HCT116 (cell line): ENCODE results near the gene ZNF497. TPM values are rescaled to one million over a fixed set of nuclear protein-coding genes. Genes with fewer than 3 reads are reported as not detected.

Source experiments
- ATAC-seq: fragments of 200-7000 bp; cut with Tn5 transposase; 2 replicates; pipeline ENCODE4 v1.9.1; 2020; ENCODE audit warnings: mild to moderate bottlenecking, moderate library complexity
- BruUV-seq: library from RNA; stranded (reverse); fragments of 400-500 nt; replicated peaks from 2 replicates; lab custom pipeline; 2021; lab: Mats Ljungman, UMichigan
- CTCF ChIA-PET: fragments of 300-600 bp; sonication (Branson Sonifier 250); formaldehyde crosslinking; loops from one replicate; lab custom pipeline; 2021; ENCODE audit warnings: antibody characterized with exemption; lab: Charles Lee
- POLR2A ChIA-PET: fragments of 300-600, 350-600 bp; sonication (Branson Sonifier 250); formaldehyde crosslinking; loops from one replicate; lab custom pipeline; 2021; ENCODE audit warnings: antibody characterized with exemption; lab: Charles Lee
- RAD21 ChIA-PET, 2 experiments: fragments of 300-600 bp; sonication (Branson Sonifier 250); formaldehyde crosslinking; loops; one replicate each; lab custom pipeline; 2023; ENCODE audit warnings: low total read pairs in 2 of 2; ENCODE audit not compliant: uncharacterized antibody in 2 of 2, unreplicated experiment in 2 of 2, low non-redundant PET in 1 of 2; lab: Charles Lee
- DNase-seq: peaks from one replicate; pipeline ENCODE4 v3.0.0-alpha.2; 2010; ENCODE audit warnings: low read depth, low spot score
- H2AFZ ChIP-seq: fragments of 200-600 bp; shearing (Covaris generic), sonication (generic); 2 replicates; pipeline ENCODE4 v1.6.1; 2017; ENCODE audit warnings: low read depth, mixed run types, mixed read lengths, antibody characterized with exemption, low read length; ENCODE audit not compliant: poor library complexity, severe bottlenecking
- H3K27ac ChIP-seq: 2 replicates; pipeline ENCODE4 v1.5.1; 2012; ENCODE audit warnings: low read depth, low read length
- H3K27me3 ChIP-seq: fragments of 200-600 bp; sonication (generic); 2 replicates; pipeline ENCODE4 v1.6.1; 2016; ENCODE audit warnings: mixed run types, low read length, mixed read lengths; ENCODE audit not compliant: insufficient read depth
- H3K36me3 ChIP-seq, 2 experiments: fragments of 200-500 bp in 1 of 2; fragments of 200-600 bp in 1 of 2; sonication (Bioruptor generic) in 1 of 2; sonication (generic) in 1 of 2; 2 replicates each; pipeline versions ENCODE4 v1.5.1 to v1.6.1; 2014 to 2016; ENCODE audit warnings: low read length in 2 of 2, inconsistent platforms in 1 of 2, mixed read lengths in 1 of 2, mixed run types in 1 of 2; ENCODE audit not compliant: insufficient read depth in 2 of 2, control insufficient read depth in 1 of 2
- H3K4me1 ChIP-seq, 2 experiments: fragments of 200-600 bp in 1 of 2; sonication (generic) in 1 of 2; 2 replicates each; pipeline versions ENCODE4 v1.5.1 to v1.6.1; 2012 to 2017; ENCODE audit warnings: low read length in 2 of 2, inconsistent platforms in 1 of 2, mild to moderate bottlenecking in 1 of 2, mixed read lengths in 1 of 2, mixed run types in 1 of 2, moderate library complexity in 1 of 2; ENCODE audit not compliant: insufficient read depth in 2 of 2, control insufficient read depth in 1 of 2
- H3K4me2 ChIP-seq: fragments of 200-600 bp; sonication (generic); 2 replicates; pipeline ENCODE4 v1.6.1; 2017; ENCODE audit warnings: mixed run types, low read length, mixed read lengths
- H3K4me3 ChIP-seq, 2 experiments: fragments of 200-600 bp in 1 of 2; sonication (generic) in 1 of 2; replicated peaks in 1 of 2; 2 replicates each; pipeline ENCODE4 v1.5.1; 2011 to 2016; ENCODE audit warnings: low read length in 2 of 2, control low read depth in 1 of 2, low read depth in 1 of 2, mild to moderate bottlenecking in 1 of 2, mixed read lengths in 1 of 2, mixed run types in 1 of 2
- H3K79me2 ChIP-seq: fragments of 200-600 bp; sonication (generic); 2 replicates; pipeline ENCODE4 v1.6.1; 2017; ENCODE audit warnings: mild to moderate bottlenecking, mixed run types, low read length, moderate library complexity, mixed read lengths; ENCODE audit not compliant: insufficient read depth
- H3K9ac ChIP-seq: fragments of 200-600 bp; sonication (generic); 2 replicates; pipeline ENCODE4 v1.6.1; 2016; ENCODE audit warnings: low read length, mixed read lengths
- H3K9me2 ChIP-seq: fragments of 200-600 bp; sonication (generic), shearing (Covaris generic); 2 replicates; pipeline ENCODE4 v1.6.1; 2017; ENCODE audit warnings: mixed run types, mild to moderate bottlenecking, moderate library complexity; ENCODE audit not compliant: insufficient read depth
- H3K9me3 ChIP-seq, 2 experiments: fragments of 200-500 bp in 1 of 2; fragments of 200-600 bp in 1 of 2; sonication (Bioruptor generic) in 1 of 2; sonication (generic) in 1 of 2; 2 replicates each; pipeline ENCODE4 v1.6.1; 2014 to 2017; ENCODE audit warnings: low read length in 2 of 2, mixed read lengths in 2 of 2, inconsistent platforms in 1 of 2, low read depth in 1 of 2, mild to moderate bottlenecking in 1 of 2, mixed run types in 1 of 2, moderate library complexity in 1 of 2; ENCODE audit not compliant: control insufficient read depth in 1 of 2, insufficient read depth in 1 of 2
- H4K20me1 ChIP-seq: fragments of 200-600 bp; sonication (generic), shearing (Covaris generic); 2 replicates; pipeline ENCODE4 v1.6.1; 2017; ENCODE audit warnings: mixed run types, mild to moderate bottlenecking, moderate library complexity; ENCODE audit not compliant: insufficient read depth
- CEBPB ChIP-seq: IDR thresholded peaks from 2 replicates; pipeline ENCODE4 v1.6.1; 2012; ENCODE audit warnings: low read depth
- ELF1 ChIP-seq: IDR thresholded peaks from 2 replicates; pipeline ENCODE4 v1.6.1; 2012; ENCODE audit warnings: low read depth, borderline replicate concordance
- FOSL1 ChIP-seq: IDR thresholded peaks from 2 replicates; pipeline ENCODE4 v1.6.1; 2012; ENCODE audit warnings: low read depth
- JUND ChIP-seq: IDR thresholded peaks from 2 replicates; pipeline ENCODE4 v1.6.1; 2012
- POLR2AphosphoS5 ChIP-seq: IDR thresholded peaks from 2 replicates; pipeline ENCODE4 v1.6.1; 2011; ENCODE audit warnings: mild to moderate bottlenecking, low read depth, low read length, moderate library complexity
- ZFX ChIP-seq: fragments of 450-650 bp; IDR thresholded peaks from 2 replicates; pipeline ENCODE4 v1.6.1; 2017
- intact Hi-C: fragments of 100-400 bp; cut with micrococcal nuclease; formaldehyde crosslinking; loops from 2 replicates; pipeline ENCODE4 v1.10.0; 2022
- total RNA-seq: library from RNA; stranded (reverse); gene quantifications from one replicate; pipeline ENCODE4 v1.2.1, GENCODE V29; 2021; ENCODE audit not compliant: unreplicated experiment
- TF ChIP-seq, protein P1 (sequence below): IDR thresholded peaks from 2 replicates; pipeline ENCODE4 v1.6.1; 2011; ENCODE audit warnings: mild to moderate bottlenecking, low read length, moderate library complexity; ENCODE audit not compliant: insufficient replicate concordance; ENCODE audit errors: extremely low read depth
- TF ChIP-seq, protein P2 (sequence below): IDR thresholded peaks from 2 replicates; pipeline ENCODE4 v1.6.1; 2012; ENCODE audit warnings: low read depth
- TF ChIP-seq, protein P3 (sequence below), 3 experiments: fragments of 200-600 bp in 1 of 3; sonication (generic) in 1 of 3; IDR thresholded peaks in 2 of 3; conservative IDR thresholded peaks in 1 of 3; 2 replicates each; pipeline ENCODE4 v1.5.1; 2012 to 2017; ENCODE audit warnings: low read depth in 2 of 3, low read length in 2 of 3, antibody characterized with exemption in 1 of 3, borderline replicate concordance in 1 of 3, control low read depth in 1 of 3, mild to moderate bottlenecking in 1 of 3, mixed read lengths in 1 of 3, mixed run types in 1 of 3, moderate library complexity in 1 of 3; ENCODE audit not compliant: insufficient read depth in 1 of 3

The ZNF497 gene
- total RNA-seq, 1 experiment from 2014 or later = 5.1 TPM

DNA sequence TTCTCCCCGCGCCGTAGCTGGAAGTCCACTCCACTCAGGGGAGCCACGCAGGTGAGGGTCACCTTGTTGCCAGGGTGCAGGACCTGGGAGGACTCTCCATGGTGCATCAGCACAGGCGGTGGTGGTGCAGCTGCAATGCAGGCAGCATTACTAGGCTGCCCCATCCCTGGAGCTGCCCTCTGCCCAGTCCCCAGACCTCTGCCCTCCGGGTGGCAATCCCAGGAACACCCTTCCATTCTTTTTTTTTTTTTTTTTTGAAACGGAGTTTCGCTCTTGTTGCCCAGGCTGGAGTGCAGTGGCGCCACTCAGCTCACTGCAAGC is 11.0 kb downstream of the ZNF497 start:
- POLR2A ChIA-PET = interaction anchor here (1.4 kb wide), 1 partner anchor 11 kb away, joined by 7 read pairs; the partner anchor contains the start of gene ZNF497
- intact Hi-C loops = no loop called here
- ATAC-seq = no peak
- BruUV-seq = no TSS peak
- Histone ChIP-seq H3K79me2 (no peaks in the 10 kb centered on the region), H3K9me3 (no peaks in the 10 kb centered on the region), H3K9me2 (no peaks in the 10 kb centered on the region), H3K27me3 (no peaks in the 10 kb centered on the region), H2AFZ (no peak overlapping the region), H3K27ac (no peak overlapping the region), H3K36me3 (no peaks in the 10 kb centered on the region), H3K9ac (no peak overlapping the region), H3K4me1 (no peaks in the 10 kb centered on the region), H4K20me1 (no peaks in the 10 kb centered on the region), H3K4me3 (no peak overlapping the region), H3K4me2 (no peak overlapping the region)
- DNase-seq = no peak
- CTCF ChIA-PET = no interaction called here
- no peak for TF ChIP-seq POLR2AphosphoS5
- no peak for TF ChIP-seq ELF1
- no peak for TF ChIP-seq JUND
- TF ChIP-seq, protein P1, sequence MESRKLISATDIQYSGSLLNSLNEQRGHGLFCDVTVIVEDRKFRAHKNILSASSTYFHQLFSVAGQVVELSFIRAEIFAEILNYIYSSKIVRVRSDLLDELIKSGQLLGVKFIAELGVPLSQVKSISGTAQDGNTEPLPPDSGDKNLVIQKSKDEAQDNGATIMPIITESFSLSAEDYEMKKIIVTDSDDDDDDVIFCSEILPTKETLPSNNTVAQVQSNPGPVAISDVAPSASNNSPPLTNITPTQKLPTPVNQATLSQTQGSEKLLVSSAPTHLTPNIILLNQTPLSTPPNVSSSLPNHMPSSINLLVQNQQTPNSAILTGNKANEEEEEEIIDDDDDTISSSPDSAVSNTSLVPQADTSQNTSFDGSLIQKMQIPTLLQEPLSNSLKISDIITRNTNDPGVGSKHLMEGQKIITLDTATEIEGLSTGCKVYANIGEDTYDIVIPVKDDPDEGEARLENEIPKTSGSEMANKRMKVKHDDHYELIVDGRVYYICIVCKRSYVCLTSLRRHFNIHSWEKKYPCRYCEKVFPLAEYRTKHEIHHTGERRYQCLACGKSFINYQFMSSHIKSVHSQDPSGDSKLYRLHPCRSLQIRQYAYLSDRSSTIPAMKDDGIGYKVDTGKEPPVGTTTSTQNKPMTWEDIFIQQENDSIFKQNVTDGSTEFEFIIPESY = no peak
- no peak for TF ChIP-seq CEBPB
- TF ChIP-seq, protein P2, sequence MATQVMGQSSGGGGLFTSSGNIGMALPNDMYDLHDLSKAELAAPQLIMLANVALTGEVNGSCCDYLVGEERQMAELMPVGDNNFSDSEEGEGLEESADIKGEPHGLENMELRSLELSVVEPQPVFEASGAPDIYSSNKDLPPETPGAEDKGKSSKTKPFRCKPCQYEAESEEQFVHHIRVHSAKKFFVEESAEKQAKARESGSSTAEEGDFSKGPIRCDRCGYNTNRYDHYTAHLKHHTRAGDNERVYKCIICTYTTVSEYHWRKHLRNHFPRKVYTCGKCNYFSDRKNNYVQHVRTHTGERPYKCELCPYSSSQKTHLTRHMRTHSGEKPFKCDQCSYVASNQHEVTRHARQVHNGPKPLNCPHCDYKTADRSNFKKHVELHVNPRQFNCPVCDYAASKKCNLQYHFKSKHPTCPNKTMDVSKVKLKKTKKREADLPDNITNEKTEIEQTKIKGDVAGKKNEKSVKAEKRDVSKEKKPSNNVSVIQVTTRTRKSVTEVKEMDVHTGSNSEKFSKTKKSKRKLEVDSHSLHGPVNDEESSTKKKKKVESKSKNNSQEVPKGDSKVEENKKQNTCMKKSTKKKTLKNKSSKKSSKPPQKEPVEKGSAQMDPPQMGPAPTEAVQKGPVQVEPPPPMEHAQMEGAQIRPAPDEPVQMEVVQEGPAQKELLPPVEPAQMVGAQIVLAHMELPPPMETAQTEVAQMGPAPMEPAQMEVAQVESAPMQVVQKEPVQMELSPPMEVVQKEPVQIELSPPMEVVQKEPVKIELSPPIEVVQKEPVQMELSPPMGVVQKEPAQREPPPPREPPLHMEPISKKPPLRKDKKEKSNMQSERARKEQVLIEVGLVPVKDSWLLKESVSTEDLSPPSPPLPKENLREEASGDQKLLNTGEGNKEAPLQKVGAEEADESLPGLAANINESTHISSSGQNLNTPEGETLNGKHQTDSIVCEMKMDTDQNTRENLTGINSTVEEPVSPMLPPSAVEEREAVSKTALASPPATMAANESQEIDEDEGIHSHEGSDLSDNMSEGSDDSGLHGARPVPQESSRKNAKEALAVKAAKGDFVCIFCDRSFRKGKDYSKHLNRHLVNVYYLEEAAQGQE = no peak
- no peak for TF ChIP-seq ZFX
- TF ChIP-seq, protein P3, sequence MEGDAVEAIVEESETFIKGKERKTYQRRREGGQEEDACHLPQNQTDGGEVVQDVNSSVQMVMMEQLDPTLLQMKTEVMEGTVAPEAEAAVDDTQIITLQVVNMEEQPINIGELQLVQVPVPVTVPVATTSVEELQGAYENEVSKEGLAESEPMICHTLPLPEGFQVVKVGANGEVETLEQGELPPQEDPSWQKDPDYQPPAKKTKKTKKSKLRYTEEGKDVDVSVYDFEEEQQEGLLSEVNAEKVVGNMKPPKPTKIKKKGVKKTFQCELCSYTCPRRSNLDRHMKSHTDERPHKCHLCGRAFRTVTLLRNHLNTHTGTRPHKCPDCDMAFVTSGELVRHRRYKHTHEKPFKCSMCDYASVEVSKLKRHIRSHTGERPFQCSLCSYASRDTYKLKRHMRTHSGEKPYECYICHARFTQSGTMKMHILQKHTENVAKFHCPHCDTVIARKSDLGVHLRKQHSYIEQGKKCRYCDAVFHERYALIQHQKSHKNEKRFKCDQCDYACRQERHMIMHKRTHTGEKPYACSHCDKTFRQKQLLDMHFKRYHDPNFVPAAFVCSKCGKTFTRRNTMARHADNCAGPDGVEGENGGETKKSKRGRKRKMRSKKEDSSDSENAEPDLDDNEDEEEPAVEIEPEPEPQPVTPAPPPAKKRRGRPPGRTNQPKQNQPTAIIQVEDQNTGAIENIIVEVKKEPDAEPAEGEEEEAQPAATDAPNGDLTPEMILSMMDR (IDR thresholded peaks at IDR 0.05 in 2 of 3, conservative IDR thresholded peaks at IDR 0.05 in 1 of 3; ENCODE audit: borderline replicate concordance in 1 of 3, insufficient read depth in 1 of 3, low read depth in 2 of 3, low read length in 2 of 3) = no peak
- TF ChIP-seq FOSL1 = no peak
- RAD21 ChIA-PET = interaction anchor here in 1 of 2 experiments (0.5 kb wide), 1 partner anchor 133 kb away, joined by 3 read pairs; no protein-coding TSS in a partner anchor
